Anterior cingulate cortex (tissue), 58 donors: ENCODE data around the gene CBLB.

Source experiments
- DNase-seq, 58 donors: peaks; one replicate each; lab custom pipeline; 2025; lab: John Stamatoyannopoulos, UW

Gene CBLB

DNA sequence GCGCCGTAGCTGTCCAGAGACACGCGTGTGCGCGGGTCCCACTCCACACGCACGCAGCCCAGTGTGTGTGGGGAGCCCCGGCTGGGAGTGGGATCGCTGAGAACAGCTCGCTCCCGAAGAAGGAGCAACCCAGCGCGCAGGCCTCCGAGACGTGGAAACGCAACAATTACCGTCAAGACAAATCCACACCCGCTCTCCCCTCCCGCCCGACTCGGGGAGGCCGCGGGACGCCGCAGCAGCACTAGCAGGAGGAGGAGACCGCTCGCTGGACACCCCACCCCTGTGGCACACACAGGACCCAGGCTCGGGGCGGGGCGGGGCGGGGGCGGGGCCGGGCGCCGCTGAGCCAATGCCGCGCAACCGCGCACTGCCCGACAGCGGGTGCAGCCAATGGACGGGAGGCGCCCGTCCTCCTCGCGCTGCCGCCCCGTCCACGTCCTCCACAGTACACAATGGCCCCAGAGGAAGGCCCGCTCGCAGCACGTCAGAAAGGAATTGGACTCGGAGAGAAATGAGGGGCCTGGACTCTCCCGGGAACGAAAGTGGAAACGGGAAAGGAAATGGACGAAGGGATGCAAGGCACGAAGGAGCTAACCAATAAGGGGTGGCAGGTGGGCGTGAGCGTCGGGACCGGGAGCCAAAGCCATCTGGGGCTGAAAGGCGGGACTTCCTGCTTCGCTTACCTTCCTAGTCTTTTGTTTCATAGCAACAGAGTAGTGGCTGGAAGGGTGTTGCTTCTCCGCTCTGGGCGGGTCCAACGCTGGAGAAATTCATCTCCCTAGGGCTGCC lies at the start of gene CBLB:
CBLB (minus strand) TSS at position 271 of the 789 bp plus-strand sequence. CDS start 1,435 bp downstream, outside the sequence.
- DNase-seq: peak; percentile 56 to 99 (median 93)

DNA sequence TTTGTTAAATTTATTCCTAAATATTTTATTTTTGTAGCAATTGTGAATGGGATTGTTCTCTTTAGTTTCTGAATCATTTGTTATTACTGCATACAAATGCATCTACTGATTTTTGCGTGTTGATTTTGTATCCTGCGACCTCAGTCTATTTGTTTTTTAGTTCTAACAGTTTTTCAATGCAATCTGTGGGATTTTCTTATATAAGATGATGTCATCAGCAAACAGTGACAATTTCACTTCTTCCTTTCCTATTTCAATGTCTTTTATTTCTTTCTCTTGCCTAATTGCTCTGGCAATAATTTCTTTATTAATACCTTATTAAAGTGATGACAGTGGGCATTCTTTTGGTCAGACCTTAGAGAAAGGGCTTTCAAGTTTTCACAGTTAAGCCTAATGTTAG lies 48.0 kb upstream of the CBLB start:
- no peak for DNase-seq

DNA sequence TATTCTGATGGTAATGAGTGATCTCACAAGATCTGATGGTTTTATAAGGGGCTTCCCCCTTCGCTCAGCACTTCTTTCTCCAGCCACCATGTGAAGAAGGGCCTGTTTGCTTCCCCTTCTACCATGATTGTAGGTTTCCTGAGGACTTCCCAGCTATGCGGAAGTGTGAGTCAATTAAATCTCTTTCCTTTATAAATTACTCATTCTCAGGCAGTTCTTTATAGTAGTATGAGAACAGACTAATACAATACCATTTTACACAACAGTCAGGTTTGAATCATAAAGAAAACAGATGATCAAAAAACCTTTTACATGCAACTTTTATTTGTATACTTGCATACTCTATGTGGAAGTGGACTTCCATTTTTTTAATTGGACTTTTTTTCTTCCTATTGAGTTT lies 46.7 kb upstream of the CBLB start:
- no peak for DNase-seq

DNA sequence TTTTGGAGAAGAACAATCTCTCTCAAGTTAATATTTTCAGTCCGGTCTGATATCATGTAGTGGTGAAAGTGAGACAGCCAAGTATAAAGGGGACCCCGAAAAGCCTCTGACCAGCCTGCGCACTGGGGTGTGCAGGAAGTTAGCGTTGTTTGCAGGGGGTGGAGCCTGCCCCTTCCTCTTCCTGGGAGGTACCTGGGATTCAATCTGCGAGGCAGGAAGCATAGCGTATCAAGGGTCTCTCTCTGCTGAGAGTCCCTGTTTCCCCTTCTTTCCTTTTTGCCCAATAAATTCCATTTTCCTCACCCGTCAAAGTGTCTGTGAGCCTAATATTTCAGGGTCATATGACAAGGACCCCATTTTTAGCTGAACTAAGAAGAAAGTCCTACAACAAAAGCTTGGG lies 44.8 kb upstream of the CBLB start:
- DNase-seq: no peak

DNA sequence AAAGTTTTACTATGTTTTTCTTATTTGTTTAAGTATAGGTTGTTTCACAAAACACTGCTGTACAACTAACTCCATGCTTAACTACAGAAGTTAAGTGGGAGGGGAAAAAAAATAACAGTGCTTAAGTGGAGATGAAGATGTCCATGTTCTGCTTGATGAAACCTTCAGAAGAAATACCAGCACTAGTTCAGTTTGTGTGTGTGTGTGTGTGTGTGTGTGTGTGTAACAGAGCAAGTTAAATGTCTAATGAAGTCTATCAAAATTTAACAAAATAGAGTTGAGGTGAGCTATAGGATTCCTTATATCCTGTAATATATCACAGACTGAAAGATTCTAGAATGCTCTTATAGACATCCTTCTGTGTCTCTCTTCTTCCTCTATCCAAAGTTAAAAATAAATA lies 44.1 kb upstream of the CBLB start:
- no peak for DNase-seq

DNA sequence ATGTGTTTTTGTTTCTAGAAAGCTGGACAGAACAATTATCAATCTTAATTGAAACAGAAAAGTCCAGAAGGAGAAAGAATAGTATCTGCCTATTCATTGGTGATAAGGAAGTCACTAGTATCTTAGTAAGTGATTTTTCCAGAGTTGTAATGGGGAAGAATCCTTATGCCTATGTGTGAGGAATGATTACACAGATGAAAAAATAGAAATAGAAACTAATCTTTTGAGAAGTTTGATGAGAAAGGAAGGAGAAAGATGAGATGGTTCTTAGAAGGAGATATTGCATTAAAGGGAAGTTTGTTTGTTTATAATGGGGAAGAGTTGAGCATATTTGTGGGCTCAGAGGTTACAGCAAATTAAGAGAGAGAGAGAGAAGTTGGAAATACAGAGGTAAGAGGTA lies 42.7 kb upstream of the CBLB start:
- DNase-seq: no peak

DNA sequence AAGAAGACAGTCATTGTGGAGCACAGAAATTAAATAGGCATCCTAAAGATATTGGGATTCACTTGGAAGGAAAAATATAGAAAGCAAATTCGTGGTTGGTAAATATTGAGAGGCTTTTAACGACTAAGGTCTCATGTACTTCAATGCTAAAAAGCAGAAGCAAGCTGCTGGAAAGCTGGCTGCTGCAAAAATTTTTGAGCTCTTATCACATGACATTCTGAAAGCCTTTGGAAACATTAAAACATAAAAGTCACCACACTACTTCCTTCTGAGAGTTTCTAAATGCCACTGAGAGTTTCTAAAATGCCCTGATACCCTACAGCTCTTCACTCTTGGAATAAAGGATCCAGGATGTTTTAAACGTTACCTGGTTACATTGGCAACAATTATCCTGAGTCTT lies 39.0 kb upstream of the CBLB start:
- DNase-seq: no peak

DNA sequence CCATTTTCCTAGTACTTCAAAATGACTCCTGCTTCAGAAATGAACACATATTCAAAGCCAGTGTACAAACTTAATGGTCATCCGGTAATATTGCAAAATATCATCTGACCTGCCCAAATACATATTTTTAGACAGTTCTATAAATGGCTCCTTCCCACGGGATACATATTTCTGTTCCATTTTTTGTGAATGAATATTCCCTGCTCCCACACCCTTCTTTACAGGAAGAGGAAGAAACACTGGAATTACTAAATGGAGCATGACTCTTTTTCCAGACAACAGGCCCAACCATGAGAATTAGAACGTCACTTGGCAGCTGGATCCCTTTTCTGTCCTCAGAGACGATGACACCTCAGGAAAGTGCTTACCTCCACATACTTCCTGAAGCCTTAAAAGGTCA lies 38.0 kb upstream of the CBLB start:
- DNase-seq: no peak

DNA sequence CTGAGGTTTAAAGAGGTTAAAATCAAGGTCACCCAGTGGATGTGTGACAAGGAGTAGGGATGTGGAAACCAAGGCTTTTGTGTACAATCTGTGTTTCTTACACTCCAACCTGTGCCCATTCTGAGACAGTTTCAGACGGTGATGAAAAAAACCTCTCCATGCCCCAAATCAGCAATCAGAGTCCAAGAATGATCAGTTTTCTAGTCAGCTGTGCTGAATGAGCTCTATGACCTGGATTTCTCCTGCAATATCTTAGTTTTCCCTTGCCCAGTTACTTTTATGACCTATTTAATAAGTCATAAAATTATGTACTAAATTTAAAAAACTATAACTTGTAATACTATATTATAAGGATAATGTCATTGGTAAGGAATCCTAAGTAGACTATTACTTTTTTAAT lies 37.5 kb upstream of the CBLB start:
- no peak for DNase-seq

DNA sequence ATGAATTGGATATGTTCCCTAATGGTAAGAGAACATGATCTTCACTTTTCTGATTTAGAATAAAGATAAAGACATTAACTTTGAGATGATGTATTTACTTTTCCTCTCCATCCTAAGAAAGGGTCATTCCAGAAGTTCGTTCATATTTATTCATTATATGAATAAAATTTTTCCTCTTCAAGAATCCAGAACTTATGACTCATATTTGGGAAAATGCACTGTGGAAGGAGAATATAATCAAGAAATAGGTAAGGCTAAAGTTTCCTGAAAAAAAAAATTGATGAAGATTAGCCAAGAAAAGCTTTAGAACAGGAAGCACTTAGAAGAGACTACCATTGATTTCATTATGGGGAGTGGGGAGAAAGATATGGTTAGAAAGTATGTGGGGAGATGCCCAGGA lies 36.5 kb upstream of the CBLB start:
- no peak for DNase-seq

DNA sequence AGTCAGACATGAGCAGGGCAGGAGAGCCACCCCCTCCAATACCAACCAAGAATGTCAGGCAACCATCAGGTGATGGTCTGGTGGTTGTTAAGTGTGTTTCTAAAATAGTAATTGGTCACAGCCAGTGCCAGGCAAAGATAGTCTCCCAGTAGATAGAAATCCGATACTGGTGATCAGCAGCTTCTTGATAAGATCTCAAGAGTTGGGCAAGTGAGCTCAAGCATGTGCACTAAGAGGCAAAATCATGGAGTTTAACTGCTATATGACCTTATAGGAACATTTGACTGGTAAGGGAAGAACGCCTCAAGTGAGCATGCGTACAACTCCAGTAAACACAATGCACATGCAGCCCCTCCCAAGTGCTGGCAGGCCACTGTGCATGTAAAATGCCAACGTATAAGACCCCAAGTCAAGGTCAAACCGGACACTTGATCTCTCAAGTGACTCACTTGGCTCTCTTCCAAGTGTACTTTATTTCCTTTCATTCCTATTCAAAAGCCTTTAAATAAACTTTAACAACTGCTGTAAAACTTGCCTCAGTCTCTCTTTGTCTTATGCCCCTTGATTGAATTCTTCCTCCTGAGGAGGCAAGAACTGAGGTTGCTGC lies 36.0 kb upstream of the CBLB start:
- DNase-seq: no peak

DNA sequence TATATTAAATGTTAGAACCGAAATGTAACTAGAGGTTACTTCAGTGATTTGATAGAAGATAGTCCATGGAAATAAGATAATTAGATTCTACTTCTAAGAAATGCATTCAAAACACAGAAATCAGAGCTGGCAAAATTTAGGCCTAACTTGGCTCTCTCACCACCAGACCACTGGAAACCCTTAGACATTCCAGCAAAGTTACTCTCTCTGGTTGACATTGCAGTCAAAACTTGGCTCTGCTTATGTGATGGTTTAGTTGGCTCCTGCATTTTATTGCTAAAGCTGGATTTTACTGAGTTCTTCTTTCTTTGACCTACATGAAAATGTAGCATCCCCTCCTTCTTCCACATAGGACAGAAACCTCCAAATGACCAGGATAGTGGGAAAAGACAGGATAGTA lies 35.4 kb upstream of the CBLB start:
- no peak for DNase-seq

DNA sequence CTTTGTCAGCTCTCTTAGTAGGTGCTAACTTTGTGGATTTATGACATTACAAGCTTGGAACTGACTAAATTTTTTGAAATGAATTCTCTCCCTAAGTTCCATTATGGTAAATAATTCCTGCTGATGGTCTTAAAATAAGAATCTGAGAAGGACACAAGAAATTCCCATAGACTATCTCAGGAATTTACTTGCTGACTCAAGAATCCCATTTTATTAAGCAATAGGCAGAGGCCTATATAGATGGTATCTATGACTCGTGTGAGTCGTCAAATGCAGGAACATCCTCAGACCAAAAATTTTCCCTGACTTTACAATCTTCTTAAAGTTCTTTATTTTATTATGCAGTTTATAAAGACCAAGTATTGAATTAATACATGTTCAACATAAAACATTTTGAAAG lies 30.7 kb upstream of the CBLB start:
- DNase-seq: no peak

DNA sequence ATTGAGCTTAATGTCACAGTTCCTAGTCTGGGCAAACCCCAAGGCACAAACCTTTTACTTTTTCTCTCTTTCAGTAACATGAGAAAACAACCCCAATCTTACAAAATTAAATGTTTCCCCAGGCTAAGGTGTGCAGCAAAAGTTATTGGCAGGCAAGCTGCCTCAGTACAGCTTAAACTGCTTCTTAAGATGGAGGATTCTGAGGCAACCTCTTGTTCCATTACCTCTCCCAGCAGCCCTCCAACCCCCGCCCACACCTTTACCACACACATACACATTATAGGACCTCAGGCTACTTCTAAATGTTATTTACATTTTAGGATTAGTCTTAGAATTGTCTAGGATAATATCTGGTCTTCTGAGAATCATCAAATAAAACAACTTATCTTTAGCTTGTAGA lies 22.3 kb upstream of the CBLB start:
- no peak for DNase-seq

DNA sequence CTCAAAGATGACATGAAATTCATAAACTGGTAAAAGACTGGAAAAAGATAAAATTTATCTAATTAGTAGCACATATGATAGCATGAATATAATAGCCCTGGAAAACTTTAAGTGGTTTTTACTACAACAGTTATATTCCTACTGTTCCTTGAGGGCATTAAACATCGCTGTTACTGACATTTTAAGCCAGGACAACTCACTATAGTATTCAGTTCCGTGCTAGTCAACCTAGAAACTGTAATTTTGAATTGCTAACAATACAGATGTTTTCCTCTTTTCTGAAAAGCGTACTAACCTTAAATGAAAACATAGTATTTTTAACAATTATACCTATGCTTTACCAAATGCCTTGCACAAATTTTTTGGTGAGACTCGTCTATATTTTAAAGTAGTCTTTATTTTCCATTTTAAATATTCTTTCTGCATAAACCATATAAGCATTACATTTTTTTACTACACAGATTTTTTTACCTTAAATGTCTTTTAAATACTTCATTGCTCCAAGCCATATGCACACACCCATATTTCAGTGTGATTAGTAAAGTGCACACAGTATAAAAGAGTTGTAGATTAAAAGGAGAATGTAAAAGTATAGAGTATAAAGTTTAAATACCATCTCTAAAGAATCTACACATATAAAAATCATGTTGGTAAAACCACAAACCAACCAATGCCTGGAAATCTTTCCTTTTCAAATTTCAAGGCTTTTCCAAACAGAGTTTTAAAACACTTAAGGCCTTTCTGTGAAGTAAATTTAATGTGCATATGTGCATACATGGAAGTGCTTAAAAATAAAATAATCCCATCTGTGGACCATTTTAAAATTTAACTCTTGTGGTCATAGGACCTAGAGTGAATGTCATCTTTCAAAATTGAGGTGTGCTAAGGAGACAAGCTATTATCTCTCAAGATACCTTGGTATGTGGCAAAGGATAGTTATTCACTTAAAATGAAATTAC lies 20.1 kb upstream of the CBLB start:
- no peak for DNase-seq

DNA sequence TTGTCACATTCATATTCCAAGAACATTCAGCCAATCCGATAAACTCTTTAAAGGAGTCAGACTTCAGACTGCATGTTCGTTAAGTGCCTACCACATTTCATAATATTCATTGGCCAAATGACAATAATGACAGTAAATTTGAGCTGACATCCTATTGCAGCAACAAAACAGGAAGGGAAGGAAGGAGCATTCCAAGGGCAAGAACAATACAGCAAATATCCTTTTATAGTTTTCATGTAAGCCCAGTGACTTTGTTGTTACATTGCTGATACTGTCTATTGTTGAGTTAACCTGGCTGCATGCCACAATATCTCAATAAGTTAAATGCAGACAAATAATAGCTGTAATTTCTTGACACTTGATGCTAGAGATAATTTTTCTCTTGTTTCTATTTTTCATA lies 16.4 kb upstream of the CBLB start:
- no peak for DNase-seq

DNA sequence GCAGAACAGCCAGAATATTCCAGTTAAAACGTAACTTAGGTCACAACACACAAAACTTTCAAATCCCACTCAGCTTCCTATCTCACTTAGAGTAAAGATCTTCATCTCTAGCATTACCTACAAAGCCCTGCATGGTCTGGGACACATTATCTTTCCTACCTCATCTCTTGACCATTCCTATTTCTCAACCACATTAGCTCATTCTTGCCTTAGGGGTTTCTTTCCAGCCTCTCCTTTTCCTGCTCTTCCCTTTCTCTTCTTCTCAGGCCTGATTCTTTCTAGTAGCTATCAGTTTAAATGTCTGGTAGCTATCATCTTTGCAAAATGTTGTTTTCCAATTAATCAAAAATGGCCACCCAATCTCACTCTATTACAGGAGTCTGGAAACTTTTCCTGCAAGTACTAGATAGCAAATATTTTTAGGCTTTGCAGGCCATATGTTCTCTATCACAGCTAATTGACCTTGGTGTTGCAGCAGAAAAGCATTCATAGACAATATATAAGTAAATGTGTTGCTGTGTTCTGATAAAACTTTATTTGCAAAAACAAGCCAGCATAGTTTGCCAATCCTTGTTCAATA lies 15.1 kb upstream of the CBLB start:
- no peak for DNase-seq

DNA sequence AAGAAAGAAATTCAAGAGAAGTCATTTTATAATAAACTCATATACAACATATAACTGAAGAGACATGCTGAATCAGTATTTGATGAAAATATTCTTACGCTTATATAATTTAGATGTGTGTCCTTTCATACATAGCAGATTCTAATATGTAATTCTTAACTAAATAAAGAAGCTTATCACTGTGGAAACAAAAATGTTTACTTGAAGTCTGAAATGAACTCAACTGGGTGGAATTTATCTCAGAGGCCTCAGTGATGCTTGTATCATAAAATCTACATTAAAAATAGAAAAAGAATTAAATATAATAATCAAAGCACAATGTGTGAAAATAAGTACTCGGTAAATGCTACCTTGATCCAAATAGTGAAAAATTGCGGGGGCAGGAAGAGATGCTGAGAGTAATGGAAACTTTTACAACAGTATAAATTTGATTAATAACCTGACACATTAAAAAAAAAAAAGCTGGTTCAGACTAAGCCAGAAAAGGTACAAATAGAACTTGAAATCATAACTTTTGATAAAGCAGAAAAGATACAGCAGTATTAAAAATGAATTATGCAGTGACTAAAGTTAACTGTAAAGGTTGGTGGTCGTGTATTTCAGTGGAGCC lies 12.0 kb upstream of the CBLB start:
- no peak for DNase-seq

DNA sequence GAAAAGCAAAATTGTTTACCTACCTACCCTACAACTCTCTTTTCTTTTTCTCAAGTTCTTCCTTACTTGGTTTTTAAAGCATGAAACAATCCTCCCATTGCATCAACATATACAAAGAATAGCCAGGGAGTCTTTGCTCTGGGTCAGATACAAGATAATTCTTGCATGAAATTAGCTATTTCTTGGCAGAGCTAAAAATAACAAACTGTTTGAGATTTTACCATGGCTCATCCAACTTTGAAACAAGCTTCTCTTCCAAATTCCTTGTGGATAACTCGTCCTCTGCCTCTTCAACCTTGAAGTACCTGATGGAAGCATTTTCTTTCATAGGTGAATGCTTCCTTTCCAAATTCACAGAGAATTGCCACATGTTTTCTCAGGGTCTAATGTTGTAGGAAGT lies 9.2 kb upstream of the CBLB start:
- no peak for DNase-seq

DNA sequence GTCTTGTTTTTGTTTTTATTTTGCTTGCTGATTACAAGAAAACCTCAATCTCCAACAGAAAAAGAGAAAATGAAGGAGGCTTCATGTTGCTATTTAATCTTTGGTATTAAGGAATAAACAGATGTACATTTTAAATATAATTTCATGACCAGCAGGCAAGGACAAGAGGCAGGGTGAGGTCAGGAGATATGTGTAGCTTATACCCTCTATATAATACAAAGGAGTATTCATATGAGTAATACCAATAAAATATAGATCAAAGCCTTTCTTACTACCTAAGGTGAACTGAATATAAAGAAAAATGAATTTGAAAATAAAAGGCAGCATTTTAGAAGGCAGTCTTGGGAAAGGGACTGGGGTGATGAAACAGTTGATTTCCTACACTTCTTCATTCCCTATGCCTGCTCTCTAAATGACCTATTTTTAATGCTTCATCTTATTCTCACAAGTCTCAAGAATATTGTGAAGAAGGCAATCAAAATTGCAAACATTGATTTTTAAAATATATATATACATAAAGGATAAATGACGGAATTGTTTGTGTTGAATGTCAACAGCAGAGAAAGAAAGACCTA lies 8.6 kb upstream of the CBLB start:
- DNase-seq: no peak
